ENCODE data around the gene GNB1. TPM values are rescaled to one million over a fixed set of nuclear protein-coding genes. Genes with fewer than 3 reads are reported as not detected.

The GNB1 gene
- total and polyA plus RNA-seq, 10 of the 15 experiments (the other 5 are each of a cell fraction or from before 2014, with no cell fraction given) = 23.0 to 392 (median 93.9) TPM

DNA sequence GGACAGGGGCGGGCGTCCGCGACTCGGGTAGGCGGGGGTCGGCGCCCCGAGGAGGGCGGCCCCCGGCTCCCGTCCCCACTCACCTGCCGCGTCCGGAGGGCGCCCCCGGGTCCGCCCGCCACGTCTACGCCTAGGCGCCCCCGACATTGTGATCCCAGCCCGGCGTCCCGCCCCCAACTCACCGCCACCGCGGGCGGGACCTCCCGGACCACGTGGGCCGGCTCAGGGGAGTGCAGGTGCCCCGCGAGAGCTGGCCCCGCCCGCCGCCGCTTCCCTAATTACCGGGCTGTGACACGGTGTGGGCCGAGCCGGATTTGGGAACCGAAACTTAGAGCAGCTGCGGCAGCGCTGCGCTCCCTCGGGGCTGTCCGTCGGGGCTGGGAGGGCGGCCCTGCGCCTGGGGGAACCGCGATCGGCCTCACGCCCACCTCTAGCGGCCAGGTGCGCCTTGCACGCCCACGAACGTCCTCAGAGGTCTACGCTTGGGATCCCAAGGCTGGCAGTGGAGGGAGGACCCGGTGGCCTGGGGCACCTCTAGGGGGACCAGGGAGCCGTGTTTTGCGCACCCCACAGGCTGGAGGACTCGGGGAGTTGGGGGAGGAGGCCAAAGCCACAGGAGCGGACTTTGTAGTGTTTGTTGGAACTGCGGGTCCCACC lies 112.1 kb downstream of the GNB1 start:
- BruUV-seq (replicated peaks) = no TSS peak
- under 1% methylated on average over 25 of the region's 68 CpGs for WGBS (ENCODE audit: insufficient coverage, insufficient replicate concordance, low lambda C conversion rate, missing lambda C conversion rate)
- TF ChIP-seq CHD1 (IDR thresholded peaks at IDR 0.05; ENCODE audit: low read depth, low read length) (peak; percentile 71; the same call in 1 of the 2 replicates), ATF7 (IDR thresholded peaks at IDR 0.05; ENCODE audit: low read depth) (peak; percentile 69), TCF3 (IDR thresholded peaks at IDR 0.05; ENCODE audit: borderline replicate concordance, insufficient read depth, low read depth, low read length) (peak; percentile 99), EZH2 (IDR thresholded peaks at IDR 0.05; ENCODE audit: borderline replicate concordance, control insufficient read depth, low read depth, low read length) (no peak), TAF1 (IDR thresholded peaks at IDR 0.05; ENCODE audit: borderline replicate concordance, low read depth, low read length) (no peak; the same call in 1 of the 2 replicates), MEF2A (IDR thresholded peaks at IDR 0.05; ENCODE audit: insufficient read depth, low read depth, low read length) (peak; percentile 74), SMAD5 (IDR thresholded peaks at IDR 0.05; ENCODE audit: low read depth) (no peak), KAT2A (conservative IDR thresholded peaks at IDR 0.05; ENCODE audit: control insufficient read depth, low read depth, low read length) (no peak), IKZF1 (conservative IDR thresholded peaks at IDR 0.05) (peak; percentile 99), TARDBP (IDR thresholded peaks at IDR 0.05; ENCODE audit: borderline replicate concordance) (peak; percentile 73; the same call in 1 of the 2 replicates), MTA3 (IDR thresholded peaks at IDR 0.05; ENCODE audit: borderline replicate concordance, low read length) (peak; percentile 61; the same call in 1 of the 2 replicates), KLF5 (IDR thresholded peaks at IDR 0.05; ENCODE audit: partially characterized antibody) (no peak), HDAC2 (IDR thresholded peaks at IDR 0.05) (no peak), DPF2 (IDR thresholded peaks at IDR 0.05) (peak; percentile 99), KDM1A (IDR thresholded peaks at IDR 0.05; ENCODE audit: borderline replicate concordance) (no peak), CBFB (IDR thresholded peaks at IDR 0.05; ENCODE audit: low read depth) (no peak), BHLHE40 (IDR thresholded peaks at IDR 0.05; ENCODE audit: borderline replicate concordance in 1 of 2, low read depth in 2 of 2, low read length in 1 of 2) (peak; percentile 84 to 87), RFX5 (IDR thresholded peaks at IDR 0.05; ENCODE audit: low read depth, low read length) (no peak)
- TF ChIP-seq, protein P1, sequence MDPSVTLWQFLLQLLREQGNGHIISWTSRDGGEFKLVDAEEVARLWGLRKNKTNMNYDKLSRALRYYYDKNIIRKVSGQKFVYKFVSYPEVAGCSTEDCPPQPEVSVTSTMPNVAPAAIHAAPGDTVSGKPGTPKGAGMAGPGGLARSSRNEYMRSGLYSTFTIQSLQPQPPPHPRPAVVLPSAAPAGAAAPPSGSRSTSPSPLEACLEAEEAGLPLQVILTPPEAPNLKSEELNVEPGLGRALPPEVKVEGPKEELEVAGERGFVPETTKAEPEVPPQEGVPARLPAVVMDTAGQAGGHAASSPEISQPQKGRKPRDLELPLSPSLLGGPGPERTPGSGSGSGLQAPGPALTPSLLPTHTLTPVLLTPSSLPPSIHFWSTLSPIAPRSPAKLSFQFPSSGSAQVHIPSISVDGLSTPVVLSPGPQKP (IDR thresholded peaks at IDR 0.05; ENCODE audit: low read depth, low read length) = no peak
- TF ChIP-seq, protein P2, sequence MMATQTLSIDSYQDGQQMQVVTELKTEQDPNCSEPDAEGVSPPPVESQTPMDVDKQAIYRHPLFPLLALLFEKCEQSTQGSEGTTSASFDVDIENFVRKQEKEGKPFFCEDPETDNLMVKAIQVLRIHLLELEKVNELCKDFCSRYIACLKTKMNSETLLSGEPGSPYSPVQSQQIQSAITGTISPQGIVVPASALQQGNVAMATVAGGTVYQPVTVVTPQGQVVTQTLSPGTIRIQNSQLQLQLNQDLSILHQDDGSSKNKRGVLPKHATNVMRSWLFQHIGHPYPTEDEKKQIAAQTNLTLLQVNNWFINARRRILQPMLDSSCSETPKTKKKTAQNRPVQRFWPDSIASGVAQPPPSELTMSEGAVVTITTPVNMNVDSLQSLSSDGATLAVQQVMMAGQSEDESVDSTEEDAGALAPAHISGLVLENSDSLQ (IDR thresholded peaks at IDR 0.05) = peak; percentile 76
- TF ChIP-seq, protein P3, sequence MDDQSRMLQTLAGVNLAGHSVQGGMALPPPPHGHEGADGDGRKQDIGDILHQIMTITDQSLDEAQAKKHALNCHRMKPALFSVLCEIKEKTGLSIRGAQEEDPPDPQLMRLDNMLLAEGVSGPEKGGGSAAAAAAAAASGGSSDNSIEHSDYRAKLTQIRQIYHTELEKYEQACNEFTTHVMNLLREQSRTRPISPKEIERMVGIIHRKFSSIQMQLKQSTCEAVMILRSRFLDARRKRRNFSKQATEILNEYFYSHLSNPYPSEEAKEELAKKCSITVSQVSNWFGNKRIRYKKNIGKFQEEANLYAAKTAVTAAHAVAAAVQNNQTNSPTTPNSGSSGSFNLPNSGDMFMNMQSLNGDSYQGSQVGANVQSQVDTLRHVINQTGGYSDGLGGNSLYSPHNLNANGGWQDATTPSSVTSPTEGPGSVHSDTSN (IDR thresholded peaks at IDR 0.05; ENCODE audit: insufficient replicate concordance, low read depth, low read length) = peak; percentile 15

More for the DNA sequence above, 112.1 kb downstream of the GNB1 start:
- ATAC-seq = peak; percentile 76
- peaks cover 56% of the 10 kb centered on the region for H3K4me1 ChIP-seq (ENCODE audit: control insufficient read depth, insufficient read depth, low read length)
- H3K79me2 ChIP-seq (ENCODE audit: control insufficient read depth, insufficient read depth, low read length) = peaks cover 41% of the 10 kb centered on the region
- peak overlapping the region; percentile 63; the same call in 1 of the 2 replicates for H3K4me3 ChIP-seq
- ChIA-PET RAD21 (ENCODE audit: unreplicated experiment) (interaction anchor here (1.0 to 2.1 kb wide), 4 partner anchors 10 to 128 kb away, joined by 3 to 33 read pairs (median 8); no protein-coding TSS in a partner anchor), POLR2A (interaction anchor here (1.0 to 2.8 kb wide), 3 partner anchors 55 to 130 kb away, joined by 4 to 14 read pairs (median 4); no protein-coding TSS in a partner anchor), SMC1A (ENCODE audit: uncharacterized antibody, unreplicated experiment) (interaction anchor here (1.0 to 2.3 kb wide), 5 partner anchors 42 to 127 kb away, joined by 3 to 12 read pairs (median 4); no protein-coding TSS in a partner anchor), CTCF (interaction anchor here (0.5 to 2.8 kb wide), 6 partner anchors 12 to 130 kb away, joined by 3 to 11 read pairs (median 3); no protein-coding TSS in a partner anchor)
- intact Hi-C loops (cut with micrococcal nuclease; ENCODE audit: unreplicated experiment) = loop anchor here (5.0 kb wide), 1 partner anchor 114 kb away; the partner anchor contains the start of gene GNB1
- H3K27me3 ChIP-seq (replicated peaks in 1 of 2; ENCODE audit: control insufficient read depth in 2 of 2, insufficient read depth in 2 of 2, low read length in 1 of 2) = no peaks in the 10 kb centered on the region
- H3K27ac ChIP-seq (ENCODE audit: control insufficient read depth, insufficient read depth) = peak overlapping the region; percentile 98
- H3K36me3 ChIP-seq (ENCODE audit: control insufficient read depth in 2 of 2, insufficient read depth in 2 of 2, low read length in 1 of 2) = no peaks in the 10 kb centered on the region
- H2AFZ ChIP-seq (ENCODE audit: control insufficient read depth, low read depth, low read length) = peak overlapping the region; percentile 47
- H4K20me1 ChIP-seq (ENCODE audit: control insufficient read depth, insufficient read depth) = no peaks in the 10 kb centered on the region
- DNase-seq (ENCODE audit: low read depth, low spot score) = peak; percentile 81
- in situ Hi-C loops (cut with MboI) = no loop called here
- peak overlapping the region; percentile 97 for H3K9ac ChIP-seq (ENCODE audit: control insufficient read depth, insufficient read depth, low read length)
- no peaks in the 10 kb centered on the region for H3K9me3 ChIP-seq (replicated peaks; ENCODE audit: control insufficient read depth, insufficient read depth, low read length)
- FAIRE-seq = peak; percentile 95
- peak overlapping the region; percentile 98 for H3K4me2 ChIP-seq (ENCODE audit: control insufficient read depth, insufficient read depth)

Data from GM12878 (cell line).